GM23338 (cell line): ENCODE data around the gene PRM3. TPM values are rescaled to one million over a fixed set of nuclear protein-coding genes. Genes with fewer than 3 reads are reported as not detected.

Experiments used
- ATAC-seq: fragments of 200-7000 bp; cut with Tn5 transposase; 3 replicates; pipeline ENCODE4 v1.9.1; 2020
- DNase-seq: peaks from one replicate; pipeline ENCODE4 v3.0.0-alpha.2; 2015; ENCODE audit warnings: low spot score
- H2AFZ ChIP-seq: fragments of 200-600 bp; sonication (generic); 2 replicates; pipeline ENCODE4 v1.8.0; 2016; ENCODE audit warnings: antibody characterized with exemption, mild to moderate bottlenecking, moderate library complexity
- H3F3A ChIP-seq: fragments of 200-600 bp; sonication (generic); replicated peaks from 2 replicates; pipeline ENCODE4 v1.8.0; 2017; ENCODE audit warnings: antibody characterized with exemption, mixed run types, low read depth
- H3K27ac ChIP-seq: fragments of 200-600 bp; sonication (generic); 2 replicates; pipeline ENCODE4 v1.6.1; 2016; ENCODE audit warnings: low read depth
- H3K27me3 ChIP-seq: fragments of 200-600 bp; sonication (generic); 2 replicates; pipeline ENCODE4 v1.8.0; 2016; ENCODE audit warnings: mild to moderate bottlenecking, mixed run types, moderate library complexity; ENCODE audit not compliant: insufficient read depth
- H3K36me3 ChIP-seq: fragments of 200-600 bp; sonication (generic); 2 replicates; pipeline ENCODE4 v1.8.0; 2016; ENCODE audit warnings: mild to moderate bottlenecking; ENCODE audit not compliant: insufficient read depth
- H3K4me1 ChIP-seq: fragments of 200-600 bp; sonication (generic); 2 replicates; pipeline ENCODE4 v1.8.0; 2016; ENCODE audit warnings: mild to moderate bottlenecking, moderate library complexity; ENCODE audit not compliant: insufficient read depth
- H3K4me2 ChIP-seq: fragments of 200-600 bp; sonication (generic); 2 replicates; pipeline ENCODE4 v1.7.1; 2017; ENCODE audit warnings: mixed run types
- H3K4me3 ChIP-seq: fragments of 200-600 bp; sonication (generic); 2 replicates; pipeline ENCODE4 v1.6.1; 2016; ENCODE audit warnings: mixed run types
- H3K79me2 ChIP-seq: fragments of 200-600 bp; sonication (generic); replicated peaks from 2 replicates; pipeline ENCODE4 v1.8.0; 2017; ENCODE audit warnings: mild to moderate bottlenecking; ENCODE audit not compliant: insufficient read depth
- H3K9me2 ChIP-seq: fragments of 200-600 bp; sonication (generic); 2 replicates; pipeline ENCODE4 v1.8.0; 2017; ENCODE audit not compliant: insufficient read depth
- H4K20me1 ChIP-seq: fragments of 200-600 bp; sonication (generic); replicated peaks from 2 replicates; pipeline ENCODE4 v1.8.0; 2017; ENCODE audit warnings: mild to moderate bottlenecking; ENCODE audit not compliant: insufficient read depth
- H3K27ac Mint-ChIP-seq: 2 replicates; pipeline ENCODE4 v1.8.0; 2020; ENCODE audit warnings: inconsistent platforms, mild to moderate bottlenecking, moderate library complexity, mixed read lengths
- H3K27me3 Mint-ChIP-seq: 3 replicates; pipeline ENCODE4 v1.8.0; 2022; ENCODE audit warnings: low read depth, mild to moderate bottlenecking, moderate library complexity, mixed read lengths, inconsistent platforms; ENCODE audit not compliant: insufficient read depth, poor library complexity
- H3K36me3 Mint-ChIP-seq: 3 replicates; pipeline ENCODE4 v1.8.0; 2021; ENCODE audit warnings: low read depth, mild to moderate bottlenecking, inconsistent platforms, moderate library complexity, mixed read lengths
- H3K4me1 Mint-ChIP-seq: 3 replicates; pipeline ENCODE4 v1.8.0; 2020; ENCODE audit warnings: mild to moderate bottlenecking, inconsistent platforms, mixed read lengths
- H3K4me3 Mint-ChIP-seq: 3 replicates; pipeline ENCODE4 v1.8.0; 2021; ENCODE audit warnings: moderate library complexity, mild to moderate bottlenecking, inconsistent platforms, mixed read lengths
- H3K9me3 Mint-ChIP-seq: 3 replicates; pipeline ENCODE4 v1.8.0; 2020; ENCODE audit warnings: moderate library complexity, mild to moderate bottlenecking, inconsistent platforms, mixed read lengths
- CREB1 ChIP-seq: fragments of 250-450 bp; sonication (Bioruptor Pico); IDR thresholded peaks from 2 replicates; pipeline ENCODE4 v1.5.0; 2020; ENCODE audit warnings: low read depth, mild to moderate bottlenecking, moderate library complexity
- EZH2phosphoT487 ChIP-seq: fragments of 200-600 bp; sonication (generic); IDR thresholded peaks from one replicate; pipeline ENCODE4 v1.8.1; 2018; ENCODE audit warnings: antibody characterized with exemption; ENCODE audit not compliant: unreplicated experiment
- POLR2AphosphoS5 ChIP-seq: IDR thresholded peaks from 2 replicates; pipeline ENCODE4 v1.6.1; 2016; ENCODE audit warnings: antibody characterized with exemption, low read depth
- ZNF114 ChIP-seq: fragments of 250-450 bp; sonication (Bioruptor Pico); IDR thresholded peaks from 2 replicates; pipeline ENCODE4 v1.5.0; 2020; ENCODE audit warnings: mild to moderate bottlenecking, moderate library complexity
- ZNF462 ChIP-seq: fragments of 250-450 bp; sonication (Bioruptor Pico); IDR thresholded peaks from 2 replicates; pipeline ENCODE4 v1.5.0; 2020; ENCODE audit warnings: mild to moderate bottlenecking, moderate library complexity
- polyA plus RNA-seq: library from polyadenylated mRNA; unstranded; fragments of >200 nt; fragmentation: Nextera tagmentation; extraction: Ambion mirVana; gene quantifications from 2 replicates; pipeline ENCODE4 v1.2.1, GENCODE V29; 2016
- total RNA-seq: library from RNA; depleted of rRNA; stranded (reverse); fragments of >200 nt; shearing (Covaris generic); gene quantifications from 2 replicates; pipeline ENCODE4 v1.2.3, GENCODE V29; 2014
- TF ChIP-seq, protein P1 (sequence below), 2 experiments: fragments of 200-600 bp in 1 of 2; sonication (generic) in 1 of 2; conservative IDR thresholded peaks; 2 replicates each; pipeline versions ENCODE4 v1.5.1 to v1.6.1; 2016 to 2017; ENCODE audit warnings: antibody characterized with exemption in 2 of 2, low read depth in 2 of 2, mild to moderate bottlenecking in 2 of 2, moderate library complexity in 1 of 2

The PRM3 gene
- total and polyA plus RNA-seq, 2 experiments from 2014 or later: not detected

GRCh38 chr16:11255737-11256660 is 17.4 kb downstream of the PRM3 start, which contains the start of gene SOCS1:
Gene SOCS1 (minus strand): TSS chr16:11256204. CDS start chr16:11255478, 726 bp downstream.
- Histone ChIP-seq H3K27me3 (no peaks in the 10 kb centered on the region), H3K4me3 (peak within 1 kb of the TSS; percentile 89), H4K20me1 (peaks cover 21% of the 10 kb centered on the region), H3K79me2 (peaks cover 33% of the 10 kb centered on the region), H3K4me2 (peak within 1 kb of the TSS; percentile 98), H3K27ac (peak within 1 kb of the TSS; percentile 84), H3K4me1 (peaks cover 26% of the 10 kb centered on the region), H3K36me3 (peaks cover 21% of the 10 kb centered on the region), H3F3A (peaks cover 45% of the 10 kb centered on the region), H3K9me2 (no peaks in the 10 kb centered on the region), H2AFZ (peak within 1 kb of the TSS; percentile 91; the same call in 1 of the 2 replicates)
- Mint-ChIP-seq H3K27ac (peak within 1 kb of the TSS; percentile 91), H3K27me3 (peaks cover 19% of the 10 kb centered on the region), H3K4me3 (peak within 1 kb of the TSS; percentile 87), H3K36me3 (peaks cover 27% of the 10 kb centered on the region), H3K9me3 (no peaks in the 10 kb centered on the region; the same call in 2 of the 3 replicates), H3K4me1 (peaks cover 33% of the 10 kb centered on the region)
- peak; percentile 83 for TF ChIP-seq POLR2AphosphoS5
- TF ChIP-seq, protein P1, sequence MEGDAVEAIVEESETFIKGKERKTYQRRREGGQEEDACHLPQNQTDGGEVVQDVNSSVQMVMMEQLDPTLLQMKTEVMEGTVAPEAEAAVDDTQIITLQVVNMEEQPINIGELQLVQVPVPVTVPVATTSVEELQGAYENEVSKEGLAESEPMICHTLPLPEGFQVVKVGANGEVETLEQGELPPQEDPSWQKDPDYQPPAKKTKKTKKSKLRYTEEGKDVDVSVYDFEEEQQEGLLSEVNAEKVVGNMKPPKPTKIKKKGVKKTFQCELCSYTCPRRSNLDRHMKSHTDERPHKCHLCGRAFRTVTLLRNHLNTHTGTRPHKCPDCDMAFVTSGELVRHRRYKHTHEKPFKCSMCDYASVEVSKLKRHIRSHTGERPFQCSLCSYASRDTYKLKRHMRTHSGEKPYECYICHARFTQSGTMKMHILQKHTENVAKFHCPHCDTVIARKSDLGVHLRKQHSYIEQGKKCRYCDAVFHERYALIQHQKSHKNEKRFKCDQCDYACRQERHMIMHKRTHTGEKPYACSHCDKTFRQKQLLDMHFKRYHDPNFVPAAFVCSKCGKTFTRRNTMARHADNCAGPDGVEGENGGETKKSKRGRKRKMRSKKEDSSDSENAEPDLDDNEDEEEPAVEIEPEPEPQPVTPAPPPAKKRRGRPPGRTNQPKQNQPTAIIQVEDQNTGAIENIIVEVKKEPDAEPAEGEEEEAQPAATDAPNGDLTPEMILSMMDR (conservative IDR thresholded peaks at IDR 0.05; ENCODE audit: low read depth in 2 of 2): peak; percentile 48 to 60
- TF ChIP-seq EZH2phosphoT487: no peak
- TF ChIP-seq CREB1 (CRISPR knock-in tag): 0 out of 2 replicates have a peak, but pooled peaks have one; percentile 41
- no peak for TF ChIP-seq ZNF114 (CRISPR knock-in tag)
- TF ChIP-seq ZNF462 (CRISPR knock-in tag): no peak
- DNase-seq (peak; percentile 85), ATAC-seq (peak; percentile 53)
